NCI-H1417 treated with DMSO at 0.1 percent for 48 hours (cell line): ENCODE data around the gene LTBP1.

Experiments used
- DNase-seq: peaks from one replicate; lab custom pipeline; 2025; lab: John Stamatoyannopoulos, UW

LTBP1 gene

GRCh38 chr2:33197198-33197938 is 250.6 kb downstream of the LTBP1 start:
- DNase-seq: no peak

GRCh38 chr2:33202641-33203522 is 256.1 kb downstream of the LTBP1 start:
- DNase-seq: no peak

- no peak for DNase-seq
These were observed 258.2 kb downstream of the LTBP1 start for GRCh38 chr2:33204945-33205344.

GRCh38 chr2:33205693-33206434 is 259.1 kb downstream of the LTBP1 start:
- DNase-seq: no peak

- DNase-seq: no peak
These were observed 260.5 kb downstream of the LTBP1 start for GRCh38 chr2:33207151-33207740.

GRCh38 chr2:33208400-33208799 is 261.6 kb downstream of the LTBP1 start:
- no peak for DNase-seq

GRCh38 chr2:33209976-33210375 is 263.2 kb downstream of the LTBP1 start:
- DNase-seq: no peak

- DNase-seq: no peak
These were observed 263.9 kb downstream of the LTBP1 start for GRCh38 chr2:33210626-33211025.

GRCh38 chr2:33212151-33212550 is 265.4 kb downstream of the LTBP1 start:
- no peak for DNase-seq

- no peak for DNase-seq
These were observed 266.5 kb downstream of the LTBP1 start for GRCh38 chr2:33213244-33213643.

GRCh38 chr2:33213648-33214047 is 266.9 kb downstream of the LTBP1 start:
- no peak for DNase-seq

GRCh38 chr2:33214436-33214835 is 267.7 kb downstream of the LTBP1 start:
- DNase-seq: no peak

GRCh38 chr2:33214857-33215256 is 268.1 kb downstream of the LTBP1 start:
- DNase-seq: no peak

- DNase-seq: no peak
These were observed 268.5 kb downstream of the LTBP1 start for GRCh38 chr2:33215299-33215698.

GRCh38 chr2:33215983-33216382 is 269.2 kb downstream of the LTBP1 start:
- no peak for DNase-seq

- no peak for DNase-seq
These were observed 269.9 kb downstream of the LTBP1 start for GRCh38 chr2:33216508-33217182.

- DNase-seq: no peak
These were observed 270.7 kb downstream of the LTBP1 start for GRCh38 chr2:33217406-33217805.

GRCh38 chr2:33219114-33219513 is 272.4 kb downstream of the LTBP1 start:
- DNase-seq: no peak

GRCh38 chr2:33219850-33220275 is 273.1 kb downstream of the LTBP1 start:
- DNase-seq: no peak

- DNase-seq: no peak
These were observed 273.8 kb downstream of the LTBP1 start for GRCh38 chr2:33220533-33220932.

- DNase-seq: no peak
These were observed 274.5 kb downstream of the LTBP1 start for GRCh38 chr2:33221046-33221784.
